HCT116 (cell line): ENCODE results near the gene MAST4. TPM values are rescaled to one million over a fixed set of nuclear protein-coding genes. Genes with fewer than 3 reads are reported as not detected.

Source experiments
- ATAC-seq: fragments of 200-7000 bp; cut with Tn5 transposase; 2 replicates; pipeline ENCODE4 v1.9.1; 2020; ENCODE audit warnings: mild to moderate bottlenecking, moderate library complexity
- BruUV-seq: library from RNA; stranded (reverse); fragments of 400-500 nt; replicated peaks from 2 replicates; lab custom pipeline; 2021; lab: Mats Ljungman, UMichigan
- CTCF ChIA-PET: fragments of 300-600 bp; sonication (Branson Sonifier 250); formaldehyde crosslinking; loops from one replicate; lab custom pipeline; 2021; ENCODE audit warnings: antibody characterized with exemption; lab: Charles Lee
- POLR2A ChIA-PET: fragments of 300-600, 350-600 bp; sonication (Branson Sonifier 250); formaldehyde crosslinking; loops from one replicate; lab custom pipeline; 2021; ENCODE audit warnings: antibody characterized with exemption; lab: Charles Lee
- RAD21 ChIA-PET, 2 experiments: fragments of 300-600 bp; sonication (Branson Sonifier 250); formaldehyde crosslinking; loops; one replicate each; lab custom pipeline; 2023; ENCODE audit warnings: low total read pairs in 2 of 2; ENCODE audit not compliant: uncharacterized antibody in 2 of 2, unreplicated experiment in 2 of 2, low non-redundant PET in 1 of 2; lab: Charles Lee
- DNase-seq: peaks from one replicate; pipeline ENCODE4 v3.0.0-alpha.2; 2010; ENCODE audit warnings: low read depth, low spot score
- H2AFZ ChIP-seq: fragments of 200-600 bp; shearing (Covaris generic), sonication (generic); 2 replicates; pipeline ENCODE4 v1.6.1; 2017; ENCODE audit warnings: low read depth, mixed run types, mixed read lengths, antibody characterized with exemption, low read length; ENCODE audit not compliant: poor library complexity, severe bottlenecking
- H3K27ac ChIP-seq: 2 replicates; pipeline ENCODE4 v1.5.1; 2012; ENCODE audit warnings: low read depth, low read length
- H3K27me3 ChIP-seq: fragments of 200-600 bp; sonication (generic); 2 replicates; pipeline ENCODE4 v1.6.1; 2016; ENCODE audit warnings: mixed run types, low read length, mixed read lengths; ENCODE audit not compliant: insufficient read depth
- H3K36me3 ChIP-seq, 2 experiments: fragments of 200-500 bp in 1 of 2; fragments of 200-600 bp in 1 of 2; sonication (Bioruptor generic) in 1 of 2; sonication (generic) in 1 of 2; 2 replicates each; pipeline versions ENCODE4 v1.5.1 to v1.6.1; 2014 to 2016; ENCODE audit warnings: low read length in 2 of 2, inconsistent platforms in 1 of 2, mixed read lengths in 1 of 2, mixed run types in 1 of 2; ENCODE audit not compliant: insufficient read depth in 2 of 2, control insufficient read depth in 1 of 2
- H3K4me1 ChIP-seq, 2 experiments: fragments of 200-600 bp in 1 of 2; sonication (generic) in 1 of 2; 2 replicates each; pipeline versions ENCODE4 v1.5.1 to v1.6.1; 2012 to 2017; ENCODE audit warnings: low read length in 2 of 2, inconsistent platforms in 1 of 2, mild to moderate bottlenecking in 1 of 2, mixed read lengths in 1 of 2, mixed run types in 1 of 2, moderate library complexity in 1 of 2; ENCODE audit not compliant: insufficient read depth in 2 of 2, control insufficient read depth in 1 of 2
- H3K4me2 ChIP-seq: fragments of 200-600 bp; sonication (generic); 2 replicates; pipeline ENCODE4 v1.6.1; 2017; ENCODE audit warnings: mixed run types, low read length, mixed read lengths
- H3K4me3 ChIP-seq, 2 experiments: fragments of 200-600 bp in 1 of 2; sonication (generic) in 1 of 2; replicated peaks in 1 of 2; 2 replicates each; pipeline ENCODE4 v1.5.1; 2011 to 2016; ENCODE audit warnings: low read length in 2 of 2, control low read depth in 1 of 2, low read depth in 1 of 2, mild to moderate bottlenecking in 1 of 2, mixed read lengths in 1 of 2, mixed run types in 1 of 2
- H3K79me2 ChIP-seq: fragments of 200-600 bp; sonication (generic); 2 replicates; pipeline ENCODE4 v1.6.1; 2017; ENCODE audit warnings: mild to moderate bottlenecking, mixed run types, low read length, moderate library complexity, mixed read lengths; ENCODE audit not compliant: insufficient read depth
- H3K9ac ChIP-seq: fragments of 200-600 bp; sonication (generic); 2 replicates; pipeline ENCODE4 v1.6.1; 2016; ENCODE audit warnings: low read length, mixed read lengths
- H3K9me2 ChIP-seq: fragments of 200-600 bp; sonication (generic), shearing (Covaris generic); 2 replicates; pipeline ENCODE4 v1.6.1; 2017; ENCODE audit warnings: mixed run types, mild to moderate bottlenecking, moderate library complexity; ENCODE audit not compliant: insufficient read depth
- H3K9me3 ChIP-seq, 2 experiments: fragments of 200-500 bp in 1 of 2; fragments of 200-600 bp in 1 of 2; sonication (Bioruptor generic) in 1 of 2; sonication (generic) in 1 of 2; 2 replicates each; pipeline ENCODE4 v1.6.1; 2014 to 2017; ENCODE audit warnings: low read length in 2 of 2, mixed read lengths in 2 of 2, inconsistent platforms in 1 of 2, low read depth in 1 of 2, mild to moderate bottlenecking in 1 of 2, mixed run types in 1 of 2, moderate library complexity in 1 of 2; ENCODE audit not compliant: control insufficient read depth in 1 of 2, insufficient read depth in 1 of 2
- H4K20me1 ChIP-seq: fragments of 200-600 bp; sonication (generic), shearing (Covaris generic); 2 replicates; pipeline ENCODE4 v1.6.1; 2017; ENCODE audit warnings: mixed run types, mild to moderate bottlenecking, moderate library complexity; ENCODE audit not compliant: insufficient read depth
- CBX3 ChIP-seq: IDR thresholded peaks from 2 replicates; pipeline ENCODE4 v1.6.1; 2012; ENCODE audit warnings: low read depth
- EGR1 ChIP-seq: IDR thresholded peaks from 2 replicates; pipeline ENCODE4 v1.6.1; 2012; ENCODE audit warnings: low read depth
- ELF1 ChIP-seq: IDR thresholded peaks from 2 replicates; pipeline ENCODE4 v1.6.1; 2012; ENCODE audit warnings: low read depth, borderline replicate concordance
- EZH2 ChIP-seq: fragments of 200-600 bp; sonication (generic); IDR thresholded peaks from 2 replicates; pipeline ENCODE4 v1.6.1; 2017; ENCODE audit warnings: antibody characterized with exemption, mixed run types
- POLR2A ChIP-seq: IDR thresholded peaks from 2 replicates; pipeline ENCODE4 v1.7.0; 2011; ENCODE audit warnings: borderline replicate concordance; ENCODE audit not compliant: insufficient read depth, insufficient read length; ENCODE audit errors: extremely low read depth
- REST ChIP-seq: IDR thresholded peaks from 2 replicates; pipeline ENCODE4 v1.6.1; 2012; ENCODE audit warnings: low read depth
- SIN3A ChIP-seq: IDR thresholded peaks from 2 replicates; pipeline ENCODE4 v1.6.1; 2012; ENCODE audit warnings: low read depth
- SP1 ChIP-seq: IDR thresholded peaks from 2 replicates; pipeline ENCODE4 v1.6.1; 2012; ENCODE audit warnings: low read depth
- SRF ChIP-seq: IDR thresholded peaks from 2 replicates; pipeline ENCODE4 v1.6.1; 2012; ENCODE audit warnings: low read depth
- YY1 ChIP-seq: IDR thresholded peaks from 2 replicates; pipeline ENCODE4 v1.6.1; 2011; ENCODE audit warnings: low read length, low read depth, moderate library complexity, mild to moderate bottlenecking; ENCODE audit not compliant: insufficient replicate concordance; ENCODE audit errors: extremely low read depth
- ZNF274 ChIP-seq: fragments of 200-500 bp; sonication (Bioruptor generic); IDR thresholded peaks from 2 replicates; pipeline ENCODE4 v1.6.1; 2014; ENCODE audit warnings: mild to moderate bottlenecking, low read depth, low read length, inconsistent platforms
- intact Hi-C: fragments of 100-400 bp; cut with micrococcal nuclease; formaldehyde crosslinking; loops from 2 replicates; pipeline ENCODE4 v1.10.0; 2022
- total RNA-seq: library from RNA; stranded (reverse); gene quantifications from one replicate; pipeline ENCODE4 v1.2.1, GENCODE V29; 2021; ENCODE audit not compliant: unreplicated experiment
- TF ChIP-seq, protein P1 (sequence below), 3 experiments: fragments of 200-600 bp in 1 of 3; sonication (generic) in 1 of 3; IDR thresholded peaks in 2 of 3; conservative IDR thresholded peaks in 1 of 3; 2 replicates each; pipeline ENCODE4 v1.5.1; 2012 to 2017; ENCODE audit warnings: low read depth in 2 of 3, low read length in 2 of 3, antibody characterized with exemption in 1 of 3, borderline replicate concordance in 1 of 3, control low read depth in 1 of 3, mild to moderate bottlenecking in 1 of 3, mixed read lengths in 1 of 3, mixed run types in 1 of 3, moderate library complexity in 1 of 3; ENCODE audit not compliant: insufficient read depth in 1 of 3

The MAST4 gene
- total RNA-seq, 1 experiment from 2014 or later: 1.1 TPM

DNA sequence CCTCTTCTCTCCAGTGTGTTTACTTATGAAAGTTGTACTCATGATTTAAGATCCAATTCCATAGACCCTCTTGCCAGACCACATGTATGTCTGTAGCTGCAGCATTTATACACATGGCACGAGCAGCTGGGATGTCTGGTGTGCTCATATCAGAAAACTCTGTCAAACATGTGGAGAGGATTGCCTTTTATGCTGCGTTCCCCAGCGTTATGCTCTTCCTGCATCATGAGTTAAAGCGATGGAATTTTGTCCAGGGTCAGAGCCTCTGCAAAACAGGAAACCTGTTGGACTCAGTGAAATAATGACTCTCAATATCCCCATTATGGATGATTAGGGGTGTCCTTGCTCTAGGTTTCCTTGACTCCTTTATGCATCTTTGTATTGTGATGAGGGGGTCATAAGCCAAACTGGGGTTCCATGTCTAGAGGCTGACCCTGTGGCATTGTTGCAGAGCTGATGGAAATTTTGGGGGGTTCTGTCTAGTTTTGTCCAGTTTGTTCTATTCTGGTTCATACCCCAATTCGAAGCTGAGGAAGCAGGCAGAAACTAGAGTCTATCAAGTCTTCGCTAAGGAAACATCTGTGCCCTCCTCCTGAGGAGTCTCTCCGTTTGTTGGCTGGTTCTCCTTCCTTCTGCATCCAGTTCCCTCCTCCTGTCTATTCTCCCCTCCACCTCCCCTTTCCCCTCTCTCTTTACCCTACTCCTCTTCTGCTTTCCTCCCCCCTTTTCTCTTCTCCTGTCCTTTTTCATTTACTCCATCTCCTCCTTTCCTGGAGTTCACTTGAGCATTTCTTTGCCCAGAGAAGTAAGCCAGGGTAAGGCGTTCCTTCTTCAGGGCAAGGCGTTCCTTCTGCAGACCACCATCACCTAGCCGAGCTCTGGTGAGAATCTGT, 252.8 kb downstream of the MAST4 start:
- no TSS peak for BruUV-seq
- Histone ChIP-seq H4K20me1 (no peaks in the 10 kb centered on the region), H3K9ac (no peak overlapping the region), H3K4me3 (no peak overlapping the region), H3K9me2 (no peaks in the 10 kb centered on the region), H3K9me3 (no peaks in the 10 kb centered on the region), H3K4me2 (no peak overlapping the region), H3K4me1 (peaks cover 0 to 4% of the 10 kb centered on the region in 2 experiments; a peak in 2 of 4 replicates), H3K27ac (no peak overlapping the region), H3K79me2 (no peaks in the 10 kb centered on the region), H3K36me3 (no peaks in the 10 kb centered on the region), H3K27me3 (peaks cover 28% of the 10 kb centered on the region), H2AFZ (no peak overlapping the region)
- intact Hi-C loops: no loop called here
- CTCF ChIA-PET: interaction anchor here (1.7 kb wide), 1 partner anchor 10 kb away, joined by 3 read pairs; no protein-coding TSS in a partner anchor
- no peak for ATAC-seq
- POLR2A ChIA-PET: no interaction called here
- no peak for DNase-seq
- TF ChIP-seq EZH2 (no peak), REST (no peak), SP1 (no peak), EGR1 (no peak), POLR2A (no peak), CBX3 (no peak), ELF1 (no peak), SRF (no peak), SIN3A (no peak), YY1 (no peak), ZNF274 (no peak)
- TF ChIP-seq, protein P1, sequence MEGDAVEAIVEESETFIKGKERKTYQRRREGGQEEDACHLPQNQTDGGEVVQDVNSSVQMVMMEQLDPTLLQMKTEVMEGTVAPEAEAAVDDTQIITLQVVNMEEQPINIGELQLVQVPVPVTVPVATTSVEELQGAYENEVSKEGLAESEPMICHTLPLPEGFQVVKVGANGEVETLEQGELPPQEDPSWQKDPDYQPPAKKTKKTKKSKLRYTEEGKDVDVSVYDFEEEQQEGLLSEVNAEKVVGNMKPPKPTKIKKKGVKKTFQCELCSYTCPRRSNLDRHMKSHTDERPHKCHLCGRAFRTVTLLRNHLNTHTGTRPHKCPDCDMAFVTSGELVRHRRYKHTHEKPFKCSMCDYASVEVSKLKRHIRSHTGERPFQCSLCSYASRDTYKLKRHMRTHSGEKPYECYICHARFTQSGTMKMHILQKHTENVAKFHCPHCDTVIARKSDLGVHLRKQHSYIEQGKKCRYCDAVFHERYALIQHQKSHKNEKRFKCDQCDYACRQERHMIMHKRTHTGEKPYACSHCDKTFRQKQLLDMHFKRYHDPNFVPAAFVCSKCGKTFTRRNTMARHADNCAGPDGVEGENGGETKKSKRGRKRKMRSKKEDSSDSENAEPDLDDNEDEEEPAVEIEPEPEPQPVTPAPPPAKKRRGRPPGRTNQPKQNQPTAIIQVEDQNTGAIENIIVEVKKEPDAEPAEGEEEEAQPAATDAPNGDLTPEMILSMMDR (IDR thresholded peaks at IDR 0.05 in 2 of 3, conservative IDR thresholded peaks at IDR 0.05 in 1 of 3; ENCODE audit: borderline replicate concordance in 1 of 3, insufficient read depth in 1 of 3, low read depth in 2 of 3, low read length in 2 of 3): no peak
- RAD21 ChIA-PET: no interaction called here
